HepG2 (cell line): ENCODE data around the gene THRA. TPM values are rescaled to one million over a fixed set of nuclear protein-coding genes. Genes with fewer than 3 reads are reported as not detected.

Source experiments
- AHR ChIP-seq: IDR thresholded peaks from 2 replicates; pipeline ENCODE4 v1.6.1; 2018; ENCODE audit warnings: missing genetic modification reagents, missing compliant biosample characterization
- CHD4 ChIP-seq: fragments of 200-600 bp; sonication (generic); IDR thresholded peaks from 2 replicates; pipeline ENCODE4 v1.7.0; 2017; ENCODE audit warnings: mild to moderate bottlenecking, low read length, borderline replicate concordance
- TBX2 ChIP-seq: sonication (generic); formaldehyde crosslinking; IDR thresholded peaks from 2 replicates; pipeline ENCODE4 v1.5.0; 2020; ENCODE audit warnings: missing genetic modification reagents, mild to moderate bottlenecking, borderline replicate concordance
- ZHX2 ChIP-seq, 2 experiments: sonication (generic) in 1 of 2; formaldehyde crosslinking in 1 of 2; IDR thresholded peaks; 2 replicates each; pipeline versions ENCODE4 v1.6.1 to v1.9.0; 2014 to 2022; ENCODE audit warnings: antibody characterized with exemption in 1 of 2, borderline replicate concordance in 1 of 2, inconsistent platforms in 1 of 2, low read depth in 1 of 2, missing genetic modification reagents in 1 of 2
- ZMYM4 ChIP-seq: sonication (generic); formaldehyde crosslinking; IDR thresholded peaks from 2 replicates; pipeline ENCODE4 v1.8.1; 2023; ENCODE audit warnings: mild to moderate bottlenecking, missing genetic modification reagents
- ZSCAN12 ChIP-seq: sonication (generic); formaldehyde crosslinking; IDR thresholded peaks from 2 replicates; pipeline ENCODE4 v1.9.0; 2021; ENCODE audit warnings: mild to moderate bottlenecking, missing genetic modification reagents
- polyA plus RNA-seq, 8 experiments: library from polyadenylated mRNA; depleted of rRNA in 3 of 8; stranded (reverse) in 7 of 8; unstranded in 1 of 8; fragments of >200 nt; fragmentation: Illumina TruSeq in 4 of 8; extraction: Trizol in 4 of 8; gene quantifications; 2 replicates each; pipeline versions ENCODE4 v1.2.1 to v1.2.3, GENCODE V29; 2011 to 2016; ENCODE audit warnings: low read depth in 4 of 8, missing spikeins in 1 of 8, mixed read lengths in 1 of 8; ENCODE audit not compliant: insufficient read depth in 1 of 8
- total RNA-seq, 5 experiments: library from RNA; depleted of rRNA; stranded (reverse); fragments of >200 nt; fragmentation: Illumina TruSeq; extraction: Trizol; gene quantifications; 2 replicates each; pipeline ENCODE4 v1.2.3, GENCODE V29; 2016; ENCODE audit warnings: low read depth in 1 of 5

The THRA gene
- total and polyA plus RNA-seq, 2 of the 13 experiments (the other 11 are each of a cell fraction or from before 2014, with no cell fraction given) = 8.0 to 9.9 TPM

GRCh38 chr17:40101367-40102210, 38.8 kb downstream of the THRA start (continued):
- TF ChIP-seq ZHX2 (IDR thresholded peaks at IDR 0.05; ENCODE audit: low read depth) (no peak), ZHX2 (CRISPR knock-in tag; IDR thresholded peaks at IDR 0.05; ENCODE audit: borderline replicate concordance) (no peak), CHD4 (0 out of 2 replicates have a peak, but pooled peaks have one; percentile 58), ZSCAN12 (CRISPR knock-in tag) (no peak; the same call in 1 of the 2 replicates), ZMYM4 (CRISPR knock-in tag) (no peak), AHR (0 out of 2 replicates have a peak, but pooled peaks have one; percentile 15), TBX2 (CRISPR knock-in tag) (no peak)
